Measurements from ENCODE around the gene CDH23.
A peak's percentile ranks its signal among the peaks of the same experiment; 100 is the strongest.

The CDH23 gene

GRCh38 chr10:71727105-71727737 is 330.5 kb downstream of the CDH23 start:
- DNase-seq (ENCODE audit: low read depth): no peak

- DNase-seq (ENCODE audit: low read depth): no peak
Observed at GRCh38 chr10:71727738-71728737, 331.3 kb downstream of the CDH23 start.

GRCh38 chr10:71729161-71729636 is 332.5 kb downstream of the CDH23 start:
- DNase-seq (ENCODE audit: low read depth): no peak

- DNase-seq (ENCODE audit: low read depth): no peak
Observed at GRCh38 chr10:71731791-71732190, 335.1 kb downstream of the CDH23 start.

GRCh38 chr10:71734797-71735196 is 338.1 kb downstream of the CDH23 start:
- DNase-seq (ENCODE audit: low read depth): no peak

- no peak for DNase-seq (ENCODE audit: low read depth)
Observed at GRCh38 chr10:71735709-71736569, 339.2 kb downstream of the CDH23 start.

GRCh38 chr10:71736570-71736952 is 339.8 kb downstream of the CDH23 start:
- DNase-seq (ENCODE audit: low read depth): no peak

- no peak for DNase-seq (ENCODE audit: low read depth)
Observed at GRCh38 chr10:71737001-71737833, 340.5 kb downstream of the CDH23 start.

- no peak for DNase-seq (ENCODE audit: low read depth)
Observed at GRCh38 chr10:71737834-71738197, 341.1 kb downstream of the CDH23 start.

- DNase-seq (ENCODE audit: low read depth): no peak
Observed at GRCh38 chr10:71739358-71739900, 342.7 kb downstream of the CDH23 start.

GRCh38 chr10:71740069-71740653 is 343.4 kb downstream of the CDH23 start:
- peak; percentile 60 for DNase-seq (ENCODE audit: low read depth)

- no peak for DNase-seq (ENCODE audit: low read depth)
Observed at GRCh38 chr10:71741029-71741428, 344.3 kb downstream of the CDH23 start.

- DNase-seq (ENCODE audit: low read depth): no peak
Observed at GRCh38 chr10:71741671-71742070, 345.0 kb downstream of the CDH23 start.

GRCh38 chr10:71742301-71743088 is 345.8 kb downstream of the CDH23 start:
- no peak for DNase-seq (ENCODE audit: low read depth)

- no peak for DNase-seq (ENCODE audit: low read depth)
Observed at GRCh38 chr10:71743089-71743838, 346.5 kb downstream of the CDH23 start.

GRCh38 chr10:71743866-71744265 is 347.1 kb downstream of the CDH23 start:
- DNase-seq (ENCODE audit: low read depth): no peak

GRCh38 chr10:71744897-71745663 is 348.4 kb downstream of the CDH23 start:
- DNase-seq (ENCODE audit: low read depth): no peak

- DNase-seq (ENCODE audit: low read depth): no peak
Observed at GRCh38 chr10:71745664-71746250, 349.0 kb downstream of the CDH23 start.
